ENCODE data around the gene GJC2. TPM values are rescaled to one million over a fixed set of nuclear protein-coding genes. Genes with fewer than 3 reads are reported as not detected.

Gene GJC2
- total RNA-seq, 1 donor from 2014 or later, result 2.6 TPM

- no peak for DNase-seq (ENCODE audit: low spot score)
Measured at GRCh38 chr1:228156515-228156881, 6.8 kb downstream of the GJC2 start.

- no peak for DNase-seq (ENCODE audit: low spot score)
Measured at GRCh38 chr1:228156941-228157728, 7.4 kb downstream of the GJC2 start.

GRCh38 chr1:228157729-228158126 lies 8.0 kb downstream of the GJC2 start:
- no peak for DNase-seq (ENCODE audit: low spot score)

GRCh38 chr1:228158151-228159007 lies 8.6 kb downstream of the GJC2 start:
- DNase-seq (ENCODE audit: low spot score), result no peak

- DNase-seq (ENCODE audit: low spot score), result no peak
Measured at GRCh38 chr1:228159008-228159665, 9.4 kb downstream of the GJC2 start.

GRCh38 chr1:228160201-228160761 lies 10.6 kb downstream of the GJC2 start:
- no peak for DNase-seq (ENCODE audit: low spot score)

- DNase-seq (ENCODE audit: low spot score), result no peak
Measured at GRCh38 chr1:228161362-228161761, 11.6 kb downstream of the GJC2 start.

- no peak for DNase-seq (ENCODE audit: low spot score)
Measured at GRCh38 chr1:228161866-228162265, 12.1 kb downstream of the GJC2 start.

- no peak for DNase-seq (ENCODE audit: low spot score)
Measured at GRCh38 chr1:228162286-228163006, 12.7 kb downstream of the GJC2 start.

GRCh38 chr1:228163007-228163753 lies 13.4 kb downstream of the GJC2 start:
- peak; percentile 92 for DNase-seq (ENCODE audit: low spot score)

- DNase-seq (ENCODE audit: low spot score), result no peak
Measured at GRCh38 chr1:228163776-228164519, 14.2 kb downstream of the GJC2 start.

GRCh38 chr1:228164561-228165371 lies 15.0 kb downstream of the GJC2 start:
- no peak for DNase-seq (ENCODE audit: low spot score)

- peak; percentile 100 for DNase-seq (ENCODE audit: low spot score)
Measured at GRCh38 chr1:228165372-228166169, 15.8 kb downstream of the GJC2 start, which contains the start of gene IBA57. Gene IBA57, plus strand, starts transcription at chr1:228165804. Its CDS starts 13 bp downstream, at chr1:228165817.

- no peak for DNase-seq (ENCODE audit: low spot score)
Measured at GRCh38 chr1:228166170-228166936, 16.6 kb downstream of the GJC2 start.

- DNase-seq (ENCODE audit: low spot score), result no peak
Measured at GRCh38 chr1:228168563-228169270, 19.0 kb downstream of the GJC2 start.

- no peak for DNase-seq (ENCODE audit: low spot score)
Measured at GRCh38 chr1:228169345-228169744, 19.6 kb downstream of the GJC2 start.

Measured in mesenteric fat pad (tissue), 1 donor.